ENCODE measurements around the gene DZIP1. TPM values are rescaled to one million over a fixed set of nuclear protein-coding genes. Genes with fewer than 3 reads are reported as not detected.

DZIP1 gene
- polyA plus RNA-seq, 1 donor (not counting 4 experiments of a cell fraction or from before 2014, with no cell fraction given): 1.4 TPM

DNA sequence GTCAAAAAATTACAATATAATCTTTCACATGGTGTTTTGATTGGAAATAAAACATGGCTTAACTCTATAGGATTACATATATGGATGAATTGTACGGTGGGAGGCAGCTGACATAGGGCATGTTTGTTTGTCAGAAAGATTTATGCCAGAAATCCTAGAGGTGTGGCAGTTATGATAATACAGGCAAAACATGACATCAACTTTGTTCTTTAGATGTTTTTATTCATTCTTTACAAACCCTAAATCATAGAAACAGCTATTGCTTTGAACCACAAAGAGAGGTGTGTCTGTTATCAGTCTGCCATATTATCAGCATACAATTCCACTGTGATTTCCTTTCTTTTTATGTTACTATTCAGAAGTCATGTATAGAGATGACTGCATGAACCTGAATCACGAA is 100.2 kb downstream of the DZIP1 start:
- Histone ChIP-seq H3K4me1 (ENCODE audit: control insufficient read depth, extremely low read depth, insufficient read depth, low read length) (no peaks in the 10 kb centered on the region), H3K36me3 (ENCODE audit: control insufficient read depth in 2 of 2, extremely low read depth in 1 of 2, insufficient read depth in 2 of 2, low read length in 2 of 2) (no peaks in the 10 kb centered on the region)
- dilution Hi-C loops (cut with MboI; ENCODE audit: extremely low pct_ligation_motif_present, low sequenced_read_pairs): no loop called here

GRCh38 chr13:95541911-95542474 is 102.5 kb downstream of the DZIP1 start:
- TF ChIP-seq EZH2 (IDR thresholded peaks at IDR 0.05; ENCODE audit: low read length): no peak
- no peak for TF ChIP-seq CTCF (optimal IDR thresholded peaks at IDR 0.05 in 1 of 3, IDR thresholded peaks at IDR 0.05 in 1 of 3, conservative IDR thresholded peaks at IDR 0.05 in 1 of 3; ENCODE audit: extremely low read depth in 1 of 3, insufficient read depth in 2 of 3, low read length in 3 of 3)
- Histone ChIP-seq H3K9me3 (ENCODE audit: control insufficient read depth, low read depth, low read length) (no peaks in the 10 kb centered on the region), H3K27ac (ENCODE audit: control insufficient read depth, insufficient read depth, low read length) (no peak overlapping the region), H3K36me3 (ENCODE audit: control insufficient read depth in 2 of 2, extremely low read depth in 1 of 2, insufficient read depth in 2 of 2, low read length in 2 of 2) (no peaks in the 10 kb centered on the region), H4K20me1 (ENCODE audit: control insufficient read depth, extremely low read depth, insufficient read depth, low read length) (no peaks in the 10 kb centered on the region), H2AFZ (ENCODE audit: control insufficient read depth, low read length) (no peak overlapping the region), H3K4me2 (ENCODE audit: control insufficient read depth, extremely low read depth, insufficient read depth, low read depth, low read length) (no peak overlapping the region), H3K79me2 (ENCODE audit: control insufficient read depth, insufficient read depth, low read length) (no peaks in the 10 kb centered on the region), H3K4me3 (ENCODE audit: control insufficient read depth in 2 of 3, extremely low read depth in 1 of 3, insufficient read depth in 2 of 3, low read depth in 1 of 3, low read length in 3 of 3) (no peak overlapping the region), H3K9me1 (ENCODE audit: control insufficient read depth, extremely low read depth, insufficient read depth, low read length) (no peaks in the 10 kb centered on the region), H3K27me3 (ENCODE audit: control insufficient read depth, extremely low read depth, insufficient read depth, low read length) (peaks cover 10% of the 10 kb centered on the region), H3K9ac (ENCODE audit: control insufficient read depth, extremely low read depth, insufficient read depth, low read length) (no peak overlapping the region), H3K4me1 (ENCODE audit: control insufficient read depth, extremely low read depth, insufficient read depth, low read length) (no peaks in the 10 kb centered on the region)
- no peak for FAIRE-seq
- dilution Hi-C loops (cut with MboI; ENCODE audit: extremely low pct_ligation_motif_present, low sequenced_read_pairs): no loop called here
- no peak for DNase-seq (ENCODE audit: low read depth, low spot score)

More for the DNA sequence above, 100.2 kb downstream of the DZIP1 start:
- peaks cover 14% of the 10 kb centered on the region for H3K27me3 ChIP-seq (ENCODE audit: control insufficient read depth, extremely low read depth, insufficient read depth, low read length)
- H2AFZ ChIP-seq (ENCODE audit: control insufficient read depth, low read length): no peak overlapping the region
- no peaks in the 10 kb centered on the region for H4K20me1 ChIP-seq (ENCODE audit: control insufficient read depth, extremely low read depth, insufficient read depth, low read length)
- no peak for TF ChIP-seq EZH2 (IDR thresholded peaks at IDR 0.05; ENCODE audit: low read length)
- no peak for TF ChIP-seq CTCF (optimal IDR thresholded peaks at IDR 0.05 in 1 of 3, IDR thresholded peaks at IDR 0.05 in 1 of 3, conservative IDR thresholded peaks at IDR 0.05 in 1 of 3; ENCODE audit: extremely low read depth in 1 of 3, insufficient read depth in 2 of 3, low read length in 3 of 3)
- DNase-seq (ENCODE audit: low read depth, low spot score) (no peak), FAIRE-seq (no peak)
- no peak overlapping the region for H3K4me2 ChIP-seq (ENCODE audit: control insufficient read depth, extremely low read depth, insufficient read depth, low read depth, low read length)
- H3K9me3 ChIP-seq (ENCODE audit: control insufficient read depth, low read depth, low read length): no peaks in the 10 kb centered on the region
- H3K27ac ChIP-seq (ENCODE audit: control insufficient read depth, insufficient read depth, low read length): no peak overlapping the region
- H3K9me1 ChIP-seq (ENCODE audit: control insufficient read depth, extremely low read depth, insufficient read depth, low read length): no peaks in the 10 kb centered on the region
- no peak overlapping the region for H3K4me3 ChIP-seq (ENCODE audit: control insufficient read depth in 2 of 3, extremely low read depth in 1 of 3, insufficient read depth in 2 of 3, low read depth in 1 of 3, low read length in 3 of 3)
- H3K79me2 ChIP-seq (ENCODE audit: control insufficient read depth, insufficient read depth, low read length): no peaks in the 10 kb centered on the region
- H3K9ac ChIP-seq (ENCODE audit: control insufficient read depth, extremely low read depth, insufficient read depth, low read length): no peak overlapping the region
